Osteocyte (in vitro differentiated cells): Measurements from ENCODE around the gene TRIAP1. TPM values are rescaled to one million over a fixed set of nuclear protein-coding genes. Genes with fewer than 3 reads are reported as not detected.
A peak's percentile ranks its signal among the peaks of the same experiment; 100 is the strongest.

ENCODE experiments used
- DNase-seq: peaks from one replicate; pipeline ENCODE4 v3.0.0; 2021; ENCODE audit warnings: mixed read lengths; ENCODE audit not compliant: unreplicated experiment; ENCODE audit errors: extremely low spot score
- H3K27ac Mint-ChIP-seq: one replicate; pipeline ENCODE4 v1.8.0; 2021; ENCODE audit warnings: mild to moderate bottlenecking, mixed read lengths; ENCODE audit not compliant: unreplicated experiment
- H3K27me3 Mint-ChIP-seq: one replicate; pipeline ENCODE4 v1.8.0; 2021; ENCODE audit warnings: mixed read lengths; ENCODE audit not compliant: unreplicated experiment
- H3K36me3 Mint-ChIP-seq: one replicate; pipeline ENCODE4 v1.8.0; 2021; ENCODE audit warnings: mixed read lengths; ENCODE audit not compliant: unreplicated experiment
- H3K4me1 Mint-ChIP-seq: one replicate; pipeline ENCODE4 v1.8.0; 2021; ENCODE audit warnings: mixed read lengths; ENCODE audit not compliant: unreplicated experiment
- H3K4me3 Mint-ChIP-seq: one replicate; pipeline ENCODE4 v1.8.0; 2021; ENCODE audit warnings: mild to moderate bottlenecking, moderate library complexity, mixed read lengths; ENCODE audit not compliant: unreplicated experiment
- H3K9me3 Mint-ChIP-seq: one replicate; pipeline ENCODE4 v1.8.0; 2021; ENCODE audit warnings: mixed read lengths; ENCODE audit not compliant: unreplicated experiment
- CTCF ChIP-seq: fragments of 200-600 bp; sonication (generic); IDR thresholded peaks from 2 replicates; pipeline ENCODE4 v1.5.0; 2021; ENCODE audit warnings: antibody characterized with exemption, mild to moderate bottlenecking, moderate library complexity
- total RNA-seq: library from RNA; stranded (reverse); gene quantifications from 2 replicates; pipeline ENCODE4 v1.2.1, GENCODE V29; 2021

Gene TRIAP1
- total RNA-seq, 1 donor from 2014 or later, result 23.9 TPM

DNA sequence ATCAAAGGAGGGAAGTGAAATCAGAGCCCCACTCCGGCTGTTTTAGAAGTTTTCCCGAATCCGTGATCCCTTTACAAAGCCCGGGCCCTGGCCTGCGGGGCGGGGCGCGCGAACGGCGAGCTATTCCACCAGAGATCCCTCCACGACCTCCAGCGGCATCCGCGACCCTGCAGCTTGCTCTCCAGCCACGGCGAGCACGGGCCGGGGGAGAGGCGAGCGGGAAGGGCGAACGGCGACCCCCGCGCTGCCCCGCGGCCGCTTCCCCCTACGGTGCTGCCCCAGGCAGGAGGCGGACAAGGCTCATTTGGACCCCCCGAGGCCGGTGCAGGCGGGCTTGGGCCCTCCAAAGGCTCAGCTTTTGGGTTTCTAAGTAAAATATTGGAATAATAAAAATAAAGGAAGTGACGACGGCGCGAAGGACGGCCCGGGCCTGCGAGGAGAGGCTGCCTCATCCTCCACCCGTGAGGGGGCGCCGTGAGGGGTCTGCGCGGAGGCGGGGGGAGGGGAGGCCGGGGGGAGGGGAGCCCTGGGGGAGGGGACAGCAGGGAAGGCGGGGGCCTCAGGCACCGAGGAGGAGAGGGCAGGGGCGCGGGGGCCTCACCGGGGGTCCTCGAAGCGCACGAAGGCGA, 22.8 kb upstream of the TRIAP1 start:
- H3K4me1 Mint-ChIP-seq, result peaks cover 38% of the 10 kb centered on the region
- H3K9me3 Mint-ChIP-seq, result no peaks in the 10 kb centered on the region
- peaks cover 16% of the 10 kb centered on the region for H3K36me3 Mint-ChIP-seq
- DNase-seq, result no peak
- no peak for TF ChIP-seq CTCF
- H3K27ac Mint-ChIP-seq, result peak overlapping the region; percentile 91
- H3K4me3 Mint-ChIP-seq, result peak overlapping the region; percentile 89
- H3K27me3 Mint-ChIP-seq, result no peaks in the 10 kb centered on the region

DNA sequence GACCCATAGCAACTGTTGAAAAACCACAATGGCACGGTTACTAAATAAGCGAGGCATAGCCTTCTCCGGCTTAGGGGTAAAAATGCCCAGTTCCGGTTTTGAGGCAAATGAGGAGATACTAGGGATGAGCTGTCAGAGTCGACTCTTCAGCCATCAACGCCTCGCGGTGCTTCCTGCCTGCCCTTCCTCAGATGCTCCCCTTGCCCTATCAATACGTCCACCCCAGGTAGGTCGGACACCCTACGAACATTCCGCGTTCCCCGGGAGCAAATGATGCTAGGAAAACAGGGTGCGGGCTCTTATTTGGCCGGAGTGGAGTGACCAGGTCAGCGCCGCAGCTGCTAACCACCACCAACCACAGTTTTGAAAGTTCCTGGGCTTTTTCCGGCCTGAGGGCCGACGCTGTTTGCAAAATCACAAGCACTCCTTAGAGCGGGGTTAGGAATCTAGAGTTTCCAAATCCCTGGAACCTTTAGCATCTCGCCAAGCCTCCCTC, 22.2 kb upstream of the TRIAP1 start:
- Mint-ChIP-seq H3K27me3 (no peaks in the 10 kb centered on the region), H3K27ac (peak overlapping the region; percentile 91), H3K4me1 (peaks cover 35% of the 10 kb centered on the region), H3K4me3 (peak overlapping the region; percentile 89), H3K36me3 (peaks cover 17% of the 10 kb centered on the region), H3K9me3 (no peaks in the 10 kb centered on the region)
- TF ChIP-seq CTCF, result no peak
- DNase-seq, result no peak

- H3K27me3 Mint-ChIP-seq, result no peaks in the 10 kb centered on the region
- DNase-seq, result no peak
- no peaks in the 10 kb centered on the region for H3K9me3 Mint-ChIP-seq
- TF ChIP-seq CTCF, result no peak
- H3K4me3 Mint-ChIP-seq, result peak overlapping the region; percentile 89
- H3K4me1 Mint-ChIP-seq, result peaks cover 32% of the 10 kb centered on the region
- peak overlapping the region; percentile 91 for H3K27ac Mint-ChIP-seq
- H3K36me3 Mint-ChIP-seq, result peaks cover 17% of the 10 kb centered on the region
Observed at GRCh38 chr12:120467439-120467838, 21.3 kb upstream of the TRIAP1 start.

DNA sequence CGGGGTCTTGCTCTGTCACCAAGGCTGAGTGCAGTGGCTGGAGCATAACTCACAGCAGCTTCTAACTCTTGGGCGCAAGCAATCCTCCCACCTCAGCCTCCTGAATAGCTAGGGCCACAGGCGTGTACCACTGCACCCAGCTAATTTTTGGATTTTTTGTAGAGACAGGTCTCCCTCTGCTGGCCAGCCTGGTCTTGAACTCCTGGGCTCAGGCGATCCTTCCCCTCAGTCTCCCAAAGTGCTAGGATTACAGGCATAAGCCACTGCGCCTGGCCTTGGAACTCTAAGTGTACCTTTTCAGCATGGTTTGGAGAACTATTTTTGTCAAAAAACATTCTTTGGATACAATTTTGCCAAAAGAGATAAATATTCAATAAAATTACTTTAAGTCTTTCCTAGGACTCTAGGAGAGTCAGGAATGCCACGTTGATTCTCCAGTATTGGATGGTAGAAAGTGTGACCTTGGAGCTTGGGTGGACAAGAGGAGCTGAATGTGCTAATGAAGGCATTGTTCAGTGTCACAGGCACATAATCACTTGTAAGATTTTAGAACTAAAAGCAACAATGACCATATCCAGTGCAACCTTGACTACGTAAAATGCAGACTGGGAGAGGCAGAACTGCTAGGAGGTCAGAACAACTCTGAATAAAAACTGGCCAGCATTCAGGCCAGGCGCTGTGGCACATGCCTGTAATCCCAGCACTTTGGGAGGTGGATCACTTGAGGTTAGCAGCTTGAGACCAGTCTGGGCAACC, 20.6 kb upstream of the TRIAP1 start:
- Mint-ChIP-seq H3K36me3 (peaks cover 19% of the 10 kb centered on the region), H3K9me3 (no peaks in the 10 kb centered on the region), H3K4me3 (peak overlapping the region; percentile 22), H3K27ac (no peak overlapping the region), H3K27me3 (no peaks in the 10 kb centered on the region), H3K4me1 (peaks cover 29% of the 10 kb centered on the region)
- DNase-seq, result no peak
- peak; percentile 65 for TF ChIP-seq CTCF

DNA sequence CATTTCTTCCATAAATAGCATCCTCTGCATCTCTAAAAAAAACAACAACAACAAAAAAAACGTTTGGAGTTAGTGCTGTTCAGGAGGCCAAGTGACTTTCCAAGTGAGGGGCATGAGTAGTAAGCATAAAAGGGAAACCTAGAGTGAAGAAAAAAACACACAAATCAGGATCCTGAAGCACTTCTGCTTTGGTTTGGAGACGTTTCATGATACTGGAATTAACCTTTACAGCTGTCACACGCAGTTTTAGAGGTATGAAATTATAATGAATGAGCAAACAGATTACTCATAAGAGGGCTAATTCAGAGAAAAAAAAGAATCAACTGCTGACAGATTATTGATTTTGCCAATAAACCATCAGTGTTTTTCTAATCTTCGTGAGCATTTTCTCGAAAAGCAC, 19.6 kb upstream of the TRIAP1 start:
- DNase-seq, result no peak
- H3K27me3 Mint-ChIP-seq, result no peaks in the 10 kb centered on the region
- peaks cover 29% of the 10 kb centered on the region for H3K4me1 Mint-ChIP-seq
- H3K27ac Mint-ChIP-seq, result no peak overlapping the region
- H3K4me3 Mint-ChIP-seq, result no peak overlapping the region
- peaks cover 24% of the 10 kb centered on the region for H3K36me3 Mint-ChIP-seq
- no peak for TF ChIP-seq CTCF
- no peaks in the 10 kb centered on the region for H3K9me3 Mint-ChIP-seq
